Measurements from ENCODE around the gene DNTTIP2.
A peak's percentile ranks its signal among the peaks of the same experiment; 100 is the strongest.
"Not testable (repeated sequence)": the region's sequence is repeated elsewhere in the genome, so short reads cannot be mapped to it uniquely, and the experiment has no call there.

The DNTTIP2 gene, protein sequence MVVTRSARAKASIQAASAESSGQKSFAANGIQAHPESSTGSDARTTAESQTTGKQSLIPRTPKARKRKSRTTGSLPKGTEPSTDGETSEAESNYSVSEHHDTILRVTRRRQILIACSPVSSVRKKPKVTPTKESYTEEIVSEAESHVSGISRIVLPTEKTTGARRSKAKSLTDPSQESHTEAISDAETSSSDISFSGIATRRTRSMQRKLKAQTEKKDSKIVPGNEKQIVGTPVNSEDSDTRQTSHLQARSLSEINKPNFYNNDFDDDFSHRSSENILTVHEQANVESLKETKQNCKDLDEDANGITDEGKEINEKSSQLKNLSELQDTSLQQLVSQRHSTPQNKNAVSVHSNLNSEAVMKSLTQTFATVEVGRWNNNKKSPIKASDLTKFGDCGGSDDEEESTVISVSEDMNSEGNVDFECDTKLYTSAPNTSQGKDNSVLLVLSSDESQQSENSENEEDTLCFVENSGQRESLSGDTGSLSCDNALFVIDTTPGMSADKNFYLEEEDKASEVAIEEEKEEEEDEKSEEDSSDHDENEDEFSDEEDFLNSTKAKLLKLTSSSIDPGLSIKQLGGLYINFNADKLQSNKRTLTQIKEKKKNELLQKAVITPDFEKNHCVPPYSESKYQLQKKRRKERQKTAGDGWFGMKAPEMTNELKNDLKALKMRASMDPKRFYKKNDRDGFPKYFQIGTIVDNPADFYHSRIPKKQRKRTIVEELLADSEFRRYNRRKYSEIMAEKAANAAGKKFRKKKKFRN

DNA sequence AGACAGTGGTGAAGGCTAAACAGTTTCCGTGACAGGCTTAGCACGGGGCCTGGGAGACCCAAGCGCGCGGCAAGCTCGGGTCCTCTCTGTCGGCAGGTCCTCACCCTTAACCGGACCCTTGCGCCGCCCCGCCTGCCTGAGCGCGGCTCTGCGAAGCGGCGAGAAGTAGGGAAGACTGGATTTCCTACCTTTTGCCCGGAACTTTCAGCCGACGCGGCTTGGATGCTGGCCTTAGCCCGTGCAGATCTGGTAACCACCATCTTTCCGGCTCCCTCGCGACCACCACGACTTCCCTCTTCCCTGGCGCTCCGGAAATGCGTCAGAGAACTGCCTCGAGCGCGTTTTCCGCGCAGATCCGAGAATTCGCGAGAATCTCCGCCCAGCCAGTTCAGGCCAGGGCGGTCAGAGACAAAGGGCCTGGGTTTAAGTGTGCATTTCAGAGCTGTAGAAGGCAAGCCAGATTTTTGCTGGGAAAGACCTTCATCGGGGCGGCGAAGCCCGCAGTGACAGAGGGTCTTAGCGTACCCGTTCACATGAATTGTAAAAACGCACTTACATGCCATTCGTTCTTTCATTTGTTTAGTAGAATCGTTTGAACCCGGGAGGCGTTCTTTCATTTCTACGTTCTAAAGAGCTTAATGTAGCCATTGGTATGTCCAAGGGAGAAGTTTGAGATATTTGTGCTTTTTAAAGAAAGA, at the start of gene DNTTIP2:
DNTTIP2 (minus strand) TSS at position 318 of the 698 bp plus-strand sequence; CDS start at position 260, 58 bp downstream.
- DNase-seq (ENCODE audit: low spot score), result peak; percentile 91

DNA sequence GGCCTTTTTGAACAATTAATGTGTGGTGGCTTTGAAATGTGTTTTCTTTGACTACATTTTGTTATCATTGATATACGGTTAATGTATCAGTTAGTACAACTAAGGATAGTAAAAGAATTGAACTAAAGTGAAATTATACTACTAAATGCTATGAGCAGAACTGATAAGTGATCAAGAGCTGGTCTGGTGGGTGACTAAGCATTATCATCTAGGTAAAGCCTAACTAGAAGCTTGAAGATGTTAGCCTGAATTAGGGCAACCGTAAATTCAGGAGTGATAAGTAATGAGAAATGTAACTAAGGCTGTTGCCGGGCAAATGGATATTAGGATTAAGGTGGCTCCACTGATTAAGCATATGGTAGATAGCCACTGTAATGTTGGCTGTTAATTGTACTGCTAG, 46.2 kb upstream of the DNTTIP2 start:
- no peak for DNase-seq (ENCODE audit: low spot score)

DNA sequence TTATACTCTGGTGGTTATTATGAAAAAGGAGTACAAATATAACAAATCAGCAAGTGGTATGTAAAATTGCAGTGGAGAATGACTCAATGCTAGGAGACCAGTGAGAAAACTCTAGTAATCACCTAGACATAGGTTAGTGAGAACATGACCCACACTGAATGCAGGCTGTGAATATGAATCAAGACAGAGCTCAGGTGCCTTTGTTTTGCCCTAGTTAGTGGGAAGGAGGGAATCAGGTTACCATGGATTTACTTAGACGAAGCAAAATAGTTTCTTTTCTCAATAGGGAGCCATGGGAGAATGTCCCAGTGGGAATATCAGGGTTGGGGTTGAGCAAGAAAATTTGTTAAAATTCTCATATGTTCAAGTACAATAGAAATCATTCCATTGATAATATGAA, 40.8 kb upstream of the DNTTIP2 start:
- DNase-seq (ENCODE audit: low spot score), result no peak

DNA sequence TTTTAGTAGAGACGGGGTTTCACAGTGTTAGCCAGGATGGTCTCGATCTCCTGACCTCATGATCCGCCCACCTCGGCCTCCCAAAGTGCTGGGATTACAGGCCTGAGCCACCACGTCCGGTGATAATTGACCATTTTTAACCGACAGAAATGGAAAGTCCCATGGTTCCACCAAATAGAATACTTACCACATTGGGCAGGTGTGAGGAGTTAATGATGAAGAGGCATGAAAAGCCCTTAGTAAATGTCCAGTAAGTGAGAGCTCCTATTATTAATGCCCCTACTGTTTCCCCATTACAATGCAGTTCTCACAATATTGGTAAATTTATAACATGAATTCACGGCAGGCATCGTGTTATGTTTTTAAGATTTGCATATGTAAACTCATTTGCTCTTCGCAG, 38.3 kb upstream of the DNTTIP2 start:
- DNase-seq (ENCODE audit: low spot score), result no peak

DNA sequence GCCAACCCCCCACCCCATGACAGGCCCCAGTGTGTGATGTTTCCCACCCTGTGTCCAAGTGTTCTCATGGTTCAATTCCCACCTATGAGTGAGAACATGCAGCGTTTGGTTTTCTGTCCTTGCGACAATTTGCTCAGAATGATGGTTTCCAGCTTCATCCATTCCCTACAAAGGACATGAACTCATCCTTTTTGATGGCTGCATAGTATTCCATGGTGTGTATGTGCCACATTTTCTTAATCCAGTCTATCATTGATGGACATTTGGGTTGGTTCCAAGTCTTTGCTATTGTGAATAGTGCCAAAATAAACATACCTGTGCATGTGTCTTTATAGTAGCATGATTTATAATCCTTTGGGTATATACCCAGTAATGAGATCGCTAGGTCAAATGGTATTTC, 31.9 kb upstream of the DNTTIP2 start:
- not testable (repeated sequence) for DNase-seq (ENCODE audit: low spot score)

DNA sequence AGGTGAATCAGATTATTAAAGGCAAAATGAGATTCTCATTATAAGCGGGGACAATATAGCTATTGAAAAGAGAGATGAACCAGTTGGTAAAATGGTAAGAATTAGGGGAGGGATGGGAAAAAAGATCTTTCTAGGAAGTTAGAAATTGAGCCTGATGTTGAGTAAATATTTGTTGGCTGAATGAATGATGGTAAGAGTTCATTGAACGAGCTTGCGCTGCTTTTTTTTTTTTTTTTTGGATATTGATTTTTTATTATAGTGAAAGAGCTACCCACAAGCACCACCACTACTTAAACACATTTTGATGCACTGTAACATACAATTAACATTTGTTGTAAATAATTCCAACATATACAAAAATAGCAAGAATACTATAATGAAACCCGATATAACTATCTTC, 31.3 kb upstream of the DNTTIP2 start:
- no peak for DNase-seq (ENCODE audit: low spot score)

DNA sequence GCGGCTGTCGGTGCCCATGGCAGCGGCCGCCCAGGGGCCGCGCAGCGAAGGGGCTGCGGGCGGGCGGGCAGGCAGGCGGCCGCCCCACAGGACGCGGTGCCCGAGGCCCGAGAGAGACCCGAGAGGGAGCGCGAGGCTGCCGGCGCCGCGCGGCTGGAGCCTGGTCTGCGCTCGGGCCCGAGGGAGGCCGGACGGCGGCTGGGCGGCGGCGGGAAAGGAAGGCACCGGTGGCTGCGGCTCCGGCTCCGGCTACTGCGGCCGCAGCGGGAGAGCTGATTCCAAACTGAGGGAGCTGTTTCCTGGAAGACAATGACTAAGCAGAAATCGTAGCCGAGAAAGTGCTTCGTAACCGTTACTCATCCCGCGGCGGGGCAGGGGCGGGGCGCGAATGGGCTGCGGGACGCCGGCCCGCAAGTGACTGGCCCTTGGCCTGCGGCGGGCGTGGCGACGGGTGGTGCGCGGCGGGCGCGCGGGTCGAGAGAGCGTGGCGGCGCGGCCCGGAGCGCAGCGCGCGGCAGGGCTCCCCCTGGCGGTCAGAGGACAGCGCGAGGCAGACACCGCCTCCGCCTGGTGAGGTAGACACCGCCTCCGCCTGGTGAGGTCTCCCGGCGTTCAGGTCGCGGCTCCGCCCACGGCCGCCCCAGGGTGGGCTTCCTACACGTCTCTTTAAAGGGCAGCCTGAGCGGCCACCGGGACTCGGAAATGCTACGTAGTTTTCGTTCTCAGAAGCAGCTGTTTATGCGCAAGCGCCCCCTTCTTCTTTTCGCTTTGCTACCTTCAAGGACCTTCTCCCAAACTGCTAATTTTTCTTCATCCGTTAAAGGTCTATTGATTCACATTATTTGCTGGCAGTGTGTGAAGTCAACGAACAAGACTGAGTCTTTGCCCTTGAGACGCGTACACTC, 30.4 kb upstream of the DNTTIP2 start, which contains the start of gene GCLM:
GCLM (minus strand) TSS at position 285 of the 905 bp plus-strand sequence; CDS start at position 18, 267 bp downstream.
- peak; percentile 95 for DNase-seq (ENCODE audit: low spot score)

DNA sequence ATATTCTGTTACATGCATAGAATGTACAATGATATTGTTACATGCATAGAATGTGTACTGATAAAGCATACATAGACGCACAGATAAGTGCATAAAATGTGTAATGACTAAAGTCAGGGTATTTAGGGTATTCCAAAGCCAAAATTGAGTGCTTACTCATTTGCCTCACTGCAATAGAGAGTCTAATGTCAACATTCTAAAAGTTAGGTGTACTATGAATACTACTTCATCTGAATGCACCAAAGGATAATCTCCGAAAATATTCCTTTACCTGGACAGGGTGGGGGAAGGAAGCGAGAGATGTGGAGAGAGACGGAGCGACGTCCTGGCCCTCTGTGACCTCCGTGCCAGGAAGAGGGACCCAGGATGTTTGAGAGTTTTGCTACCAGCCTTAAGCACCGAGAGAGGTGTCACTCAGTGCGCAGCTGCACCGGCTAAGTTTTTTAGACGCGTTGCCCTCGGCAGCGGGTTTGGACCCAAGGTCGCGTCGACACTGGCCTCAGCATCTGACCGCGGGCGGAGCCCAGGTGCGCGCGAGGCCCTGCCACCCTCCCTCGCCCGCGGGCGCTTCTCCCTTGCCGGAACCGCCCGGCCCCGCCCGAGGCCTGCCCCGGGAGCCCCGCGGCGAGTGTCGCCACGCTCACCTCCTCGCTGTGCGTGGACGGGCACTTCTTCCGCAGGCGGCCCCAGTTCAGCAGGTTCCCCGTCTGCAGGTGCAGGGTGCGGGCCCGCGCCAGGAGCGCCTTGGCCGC, 29.6 kb upstream of the DNTTIP2 start:
- no peak for DNase-seq (ENCODE audit: low spot score)

DNA sequence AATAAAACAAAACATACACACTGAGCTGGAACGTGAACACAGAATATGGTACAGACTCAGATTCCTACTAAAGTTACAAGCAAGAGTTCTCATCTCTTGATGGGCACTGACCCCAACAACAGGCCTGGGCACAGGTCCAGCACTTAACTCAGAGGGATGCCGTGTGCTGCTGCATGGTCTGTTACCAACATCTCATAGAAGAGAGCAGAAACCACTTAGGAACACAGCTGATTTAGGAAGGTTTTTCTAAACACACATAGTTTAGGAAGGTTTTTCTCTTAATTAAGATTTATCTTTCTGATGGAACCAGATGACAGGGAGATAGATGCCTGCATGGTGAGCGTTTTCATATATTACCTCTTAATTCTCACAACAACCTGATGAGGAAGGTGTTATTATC, 28.7 kb upstream of the DNTTIP2 start:
- DNase-seq (ENCODE audit: low spot score), result no peak

DNA sequence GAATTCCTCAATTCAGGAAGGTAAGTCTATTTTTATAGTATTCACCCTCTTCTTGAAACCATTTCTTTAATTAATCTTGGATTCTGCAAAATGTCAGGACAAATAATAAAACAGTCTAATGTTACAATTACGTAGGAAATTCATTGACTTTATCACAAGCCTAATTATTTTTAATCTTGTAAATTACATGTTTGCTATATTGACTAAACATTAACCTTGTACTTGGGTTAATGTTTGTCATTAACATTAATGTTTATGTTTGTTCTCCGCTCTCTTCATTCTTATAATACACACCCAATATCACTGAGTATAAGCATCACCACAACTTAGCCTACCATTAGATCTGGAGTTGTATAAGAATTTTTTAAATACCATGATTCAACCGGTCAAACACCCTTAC, 27.5 kb upstream of the DNTTIP2 start:
- no peak for DNase-seq (ENCODE audit: low spot score)

DNA sequence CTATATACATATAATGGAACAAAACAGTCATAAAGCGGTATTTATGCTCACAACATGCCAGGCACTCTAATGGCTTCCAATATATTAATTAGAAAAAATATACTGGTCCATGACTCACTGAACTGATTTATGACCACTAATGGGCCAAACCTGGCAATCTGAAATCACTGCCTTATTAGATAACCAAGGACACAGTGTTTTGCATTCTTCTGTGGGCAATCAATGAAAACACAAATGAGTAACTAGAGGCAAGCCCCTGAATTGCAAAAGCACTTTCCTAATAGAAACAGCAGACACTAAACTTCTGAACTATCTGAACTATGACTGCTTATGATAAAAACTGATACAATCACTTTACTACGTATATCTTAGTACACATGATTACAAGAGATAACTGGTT, 26.7 kb upstream of the DNTTIP2 start:
- DNase-seq (ENCODE audit: low spot score), result no peak

DNA sequence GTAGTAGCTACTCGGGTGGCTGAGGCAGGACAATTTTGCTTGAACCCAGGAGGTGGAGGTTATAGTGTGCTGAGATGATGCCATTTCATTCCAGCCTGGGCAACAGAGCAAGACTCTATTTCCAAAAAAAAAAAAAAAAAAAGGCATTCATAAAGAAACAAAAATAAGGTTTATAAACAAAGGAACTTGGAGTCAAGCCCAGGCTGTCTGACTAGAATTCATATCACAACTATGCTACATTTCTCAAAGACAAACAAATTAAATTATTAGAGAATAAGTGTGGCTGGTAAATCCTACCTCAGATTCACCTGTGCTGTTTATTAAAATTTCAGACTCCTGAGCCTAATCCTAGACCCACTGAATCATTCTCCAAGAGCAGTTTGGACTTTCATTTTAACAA, 26.0 kb upstream of the DNTTIP2 start:
- DNase-seq (ENCODE audit: low spot score), result no peak

DNA sequence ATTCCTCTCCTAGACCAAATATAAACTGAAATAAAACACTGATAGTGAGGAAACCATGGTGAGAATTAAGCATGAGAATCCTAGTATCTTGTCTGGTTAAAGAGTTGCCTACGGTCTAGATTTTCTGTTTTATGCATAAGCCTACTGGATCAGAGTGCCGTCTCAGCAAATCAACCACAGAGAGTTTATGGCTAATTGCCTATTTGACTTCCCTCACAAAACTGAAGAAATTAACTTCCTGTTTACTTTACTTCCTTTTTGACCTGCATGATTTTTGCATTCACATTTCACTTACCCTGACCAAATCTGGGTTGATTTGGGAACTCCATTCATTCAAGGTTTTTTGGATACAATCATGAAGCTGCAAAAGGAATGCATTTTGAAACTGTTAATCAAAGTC, 25.2 kb upstream of the DNTTIP2 start:
- no peak for DNase-seq (ENCODE audit: low spot score)

DNA sequence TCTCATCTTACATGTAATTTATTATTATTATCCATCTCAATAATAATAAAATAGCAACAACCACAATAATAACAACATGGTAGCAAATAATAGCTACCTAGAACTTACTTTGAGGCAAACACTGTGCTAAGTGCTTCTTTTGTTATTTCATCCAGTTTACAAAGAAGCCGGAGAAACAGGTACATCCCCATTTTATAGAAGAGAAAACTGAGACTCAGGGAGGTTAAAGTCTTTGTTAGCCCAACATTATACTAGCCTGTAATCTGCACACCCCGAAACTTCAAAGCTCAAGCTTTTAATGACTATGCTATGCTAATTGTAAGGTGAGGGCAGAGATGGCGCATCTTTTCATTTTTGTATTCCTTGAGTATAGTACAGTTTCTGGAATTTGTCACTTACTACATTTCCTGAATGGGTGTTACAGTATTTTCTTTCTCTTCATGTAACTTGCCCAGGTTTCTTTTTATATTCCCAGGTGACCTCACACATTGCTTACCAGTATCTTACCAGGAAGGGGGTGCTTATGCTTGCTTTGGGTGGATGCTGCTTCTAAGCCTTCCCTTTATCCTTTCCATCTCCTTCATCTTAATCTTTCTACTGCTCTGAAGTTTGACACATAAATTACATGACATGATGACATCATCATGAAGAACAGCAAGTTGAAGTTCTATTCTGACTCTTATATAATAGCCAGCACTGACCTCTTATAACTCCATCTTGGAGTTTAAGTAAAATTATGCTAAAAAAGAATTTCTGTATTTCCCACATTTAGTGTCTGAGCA, 21.9 kb upstream of the DNTTIP2 start:
- no peak for DNase-seq (ENCODE audit: low spot score)

DNA sequence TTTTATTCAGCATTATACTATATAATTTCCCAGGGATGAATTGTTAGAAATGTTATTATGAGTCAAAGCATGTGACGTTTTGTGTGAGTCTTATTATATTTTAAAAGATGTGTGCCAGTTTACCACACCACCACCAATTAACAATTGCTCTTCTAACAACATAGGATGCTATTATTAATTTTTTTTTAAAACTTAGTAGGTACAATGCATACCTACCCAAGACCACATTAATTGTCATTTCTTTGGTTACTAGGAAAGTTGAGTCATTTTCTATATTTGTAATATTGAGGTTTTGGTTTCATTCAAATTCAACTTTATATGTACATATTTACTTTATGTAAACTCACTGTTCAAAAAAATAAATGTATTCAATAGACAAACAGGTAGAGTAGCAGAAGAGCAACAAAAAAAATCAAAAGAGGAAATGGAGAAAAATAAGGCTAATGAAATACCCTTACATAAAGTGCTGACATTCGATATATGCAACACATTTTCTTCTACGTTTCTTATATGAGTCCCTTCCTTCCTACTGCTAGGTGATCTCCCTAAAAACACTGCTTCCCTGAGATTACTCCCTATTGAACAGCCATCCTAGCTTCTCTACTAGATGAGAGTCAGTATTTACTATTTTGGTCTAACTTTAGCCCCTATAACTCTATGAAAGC, 20.7 kb upstream of the DNTTIP2 start:
- no peak for DNase-seq (ENCODE audit: low spot score)

DNA sequence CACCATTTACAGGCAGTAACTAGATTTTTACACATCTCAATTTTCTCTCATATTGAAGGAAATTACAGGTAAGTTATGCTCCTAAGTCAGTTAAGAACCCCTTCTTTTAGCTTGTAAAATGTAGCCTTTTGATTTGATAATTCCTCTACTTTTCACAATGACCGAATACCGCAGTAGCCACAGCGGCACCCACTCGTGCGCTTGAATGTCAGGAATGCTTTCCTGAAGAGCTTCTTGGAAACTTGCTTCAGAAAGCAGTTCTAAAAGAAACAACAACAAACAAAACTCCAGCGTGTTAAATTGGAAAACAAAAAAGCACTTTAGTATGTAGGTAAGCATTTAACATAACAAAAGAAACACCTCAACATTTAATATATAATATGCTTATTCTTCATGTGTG, 9.9 kb upstream of the DNTTIP2 start:
- DNase-seq (ENCODE audit: low spot score), result no peak

DNA sequence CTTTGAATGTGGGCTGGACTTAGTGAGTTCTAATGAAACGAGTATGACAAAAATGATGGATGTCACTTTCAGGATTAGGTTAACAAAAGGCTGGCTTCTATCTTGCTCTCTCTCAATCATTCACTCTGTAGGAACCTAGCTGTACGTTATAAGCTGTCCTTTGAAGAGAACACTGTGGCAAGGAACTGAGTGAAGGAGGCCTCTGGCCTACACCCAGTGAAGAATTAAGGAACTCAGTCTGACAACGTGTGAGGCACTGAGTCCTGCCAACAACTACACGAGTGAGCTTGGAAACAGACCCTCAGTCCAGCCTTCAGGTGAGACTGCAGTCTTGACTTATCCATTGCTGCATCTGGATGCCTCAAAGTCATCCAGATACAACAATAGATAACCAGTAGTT, 3.3 kb upstream of the DNTTIP2 start:
- DNase-seq (ENCODE audit: low spot score), result no peak

DNA sequence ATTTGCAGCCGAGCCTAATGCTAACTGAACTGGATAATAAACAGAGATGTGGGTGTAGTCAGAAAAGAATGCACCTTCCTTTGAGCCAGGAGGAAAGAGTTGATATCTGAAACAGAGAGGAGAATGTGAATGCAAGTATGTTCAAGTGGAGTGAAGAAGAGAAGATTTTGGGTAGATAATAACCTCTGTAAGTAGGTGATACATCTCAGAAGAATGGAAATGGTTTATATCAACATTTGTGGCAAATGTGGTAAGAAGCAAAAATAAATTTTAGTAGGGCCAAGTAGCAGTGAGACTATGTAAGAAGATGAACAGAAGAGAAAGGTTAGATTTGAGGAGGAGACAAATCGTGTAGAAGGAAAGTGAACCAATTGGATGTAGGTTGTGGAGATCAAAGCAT, 1.7 kb upstream of the DNTTIP2 start:
- DNase-seq (ENCODE audit: low spot score), result no peak

DNA sequence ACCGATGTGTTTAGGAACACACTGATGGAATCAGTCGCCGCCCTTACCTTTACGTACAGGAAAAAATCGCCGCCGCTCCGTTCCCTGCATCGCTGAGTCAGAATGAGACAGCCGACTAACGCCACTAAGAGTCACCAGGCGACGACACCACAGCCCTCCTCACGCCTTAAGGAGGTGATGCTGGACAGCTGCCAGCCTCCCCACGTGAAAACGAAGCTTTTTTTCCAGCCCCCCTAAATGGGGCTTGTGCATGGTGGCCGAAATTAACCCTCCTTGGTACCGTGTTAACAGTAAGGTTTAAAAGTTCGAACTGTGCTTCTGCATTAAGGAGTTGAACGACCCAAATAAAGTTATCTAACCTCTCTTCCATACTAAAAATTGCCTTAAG, 511 bp downstream of the DNTTIP2 start:
- DNase-seq (ENCODE audit: low spot score), result peak; percentile 78

DNA sequence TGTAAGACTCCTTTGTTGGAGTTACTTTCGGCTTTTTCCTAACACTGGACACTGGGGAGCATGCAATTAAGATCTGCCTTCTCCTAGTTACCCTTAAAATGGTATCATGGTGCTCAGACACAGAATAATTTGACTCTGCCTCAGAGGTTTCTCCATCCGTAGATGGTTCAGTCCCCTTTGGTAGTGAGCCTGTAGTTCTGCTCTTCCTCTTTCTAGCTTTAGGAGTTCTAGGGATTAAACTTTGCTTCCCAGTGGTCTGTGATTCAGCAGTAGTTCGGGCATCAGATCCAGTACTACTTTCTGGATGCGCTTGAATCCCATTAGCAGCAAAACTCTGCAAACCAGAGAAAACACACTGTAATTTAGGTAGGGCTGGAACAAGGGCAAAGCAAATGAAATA, 1.5 kb downstream of the DNTTIP2 start:
- DNase-seq (ENCODE audit: low spot score), result no peak
